Measurements from ENCODE around the gene PTPRO. TPM values are rescaled to one million over a fixed set of nuclear protein-coding genes. Genes with fewer than 3 reads are reported as not detected.

Gene PTPRO
- total and polyA plus RNA-seq, 10 of the 15 experiments (the other 5 are each of a cell fraction or from before 2014, with no cell fraction given), result 1.2 to 5.3 (median 3.5) TPM

DNA sequence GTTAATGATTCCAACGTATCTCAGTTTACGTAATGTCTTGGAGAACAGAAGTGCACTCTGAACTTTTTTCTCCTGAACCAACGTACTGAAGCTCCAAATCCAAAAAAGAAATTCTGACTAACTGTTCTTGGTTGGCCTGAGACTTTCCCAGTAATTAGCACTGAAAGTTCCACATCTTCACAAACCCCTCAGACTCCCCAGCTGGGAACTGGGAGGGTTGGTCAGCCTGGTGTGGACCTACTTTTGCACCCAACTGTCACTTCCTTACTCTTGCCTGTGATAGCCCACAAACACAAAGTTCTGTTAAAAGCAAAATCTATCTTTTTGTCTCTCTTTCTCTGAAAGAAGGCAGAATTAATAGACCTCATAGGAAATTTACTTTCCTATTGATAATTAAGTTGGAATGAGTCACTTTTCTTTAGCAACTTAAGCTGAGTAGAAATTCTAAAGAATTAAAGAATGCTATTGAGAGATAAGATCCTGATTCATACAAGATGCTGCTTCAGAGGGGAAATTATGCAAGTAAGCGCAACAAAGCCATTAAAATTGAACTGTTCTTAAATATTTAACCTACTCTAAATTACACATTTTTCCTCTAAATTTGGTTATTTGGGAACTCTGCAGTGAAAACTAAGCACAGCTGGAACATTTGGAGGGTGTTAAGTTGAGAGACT is 311.8 kb downstream of the PTPRO start:
- 94% methylated on average over 4 of the region's 4 CpGs for WGBS (ENCODE audit: insufficient coverage, insufficient replicate concordance, low lambda C conversion rate, missing lambda C conversion rate)
- no peaks in the 10 kb centered on the region for H3K4me1 ChIP-seq (ENCODE audit: control insufficient read depth, insufficient read depth, low read length)
- no peaks in the 10 kb centered on the region for H3K9me3 ChIP-seq (replicated peaks; ENCODE audit: control insufficient read depth, insufficient read depth, low read length)
- H3K4me2 ChIP-seq (ENCODE audit: control insufficient read depth, insufficient read depth), result no peak overlapping the region
- H3K27me3 ChIP-seq (replicated peaks in 1 of 2; ENCODE audit: control insufficient read depth in 2 of 2, insufficient read depth in 2 of 2, low read length in 1 of 2), result no peaks in the 10 kb centered on the region
- ChIA-PET SMC1A (ENCODE audit: uncharacterized antibody, unreplicated experiment) (interaction anchor here (0.9 to 3.3 kb wide), 12 partner anchors 9 to 221 kb away, joined by 3 to 12 read pairs (median 3); partner anchors contain the start of gene EPS8), CTCF (interaction anchor here (0.6 to 1.9 kb wide), 7 partner anchors 11 to 49 kb away, joined by 3 to 7 read pairs (median 3); no protein-coding TSS in a partner anchor), RAD21 (ENCODE audit: unreplicated experiment) (interaction anchor here (0.7 to 1.2 kb wide), 2 partner anchors 26 to 50 kb away, joined by 3 read pairs; no protein-coding TSS in a partner anchor), POLR2A (interaction anchor here (0.9 to 1.6 kb wide), 2 partner anchors 36 to 154 kb away, joined by 3 to 4 read pairs; no protein-coding TSS in a partner anchor)
- H2AFZ ChIP-seq (ENCODE audit: control insufficient read depth, low read depth, low read length), result no peak overlapping the region
- in situ Hi-C loops (cut with MboI) (no loop called here), intact Hi-C loops (cut with micrococcal nuclease; ENCODE audit: unreplicated experiment) (no loop called here)
- no peak for TF ChIP-seq SRF (IDR thresholded peaks at IDR 0.05; ENCODE audit: low read depth in 2 of 2, low read length in 2 of 2)
- TF ChIP-seq CBFB (IDR thresholded peaks at IDR 0.05; ENCODE audit: low read depth), result no peak
- TF ChIP-seq, protein P1, sequence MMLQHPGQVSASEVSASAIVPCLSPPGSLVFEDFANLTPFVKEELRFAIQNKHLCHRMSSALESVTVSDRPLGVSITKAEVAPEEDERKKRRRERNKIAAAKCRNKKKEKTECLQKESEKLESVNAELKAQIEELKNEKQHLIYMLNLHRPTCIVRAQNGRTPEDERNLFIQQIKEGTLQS (IDR thresholded peaks at IDR 0.05; ENCODE audit: borderline replicate concordance, extremely low read depth, low read depth, low read length), result no peak
- ATAC-seq (no peak), FAIRE-seq (no peak), DNase-seq (ENCODE audit: low read depth, low spot score) (no peak)
- H4K20me1 ChIP-seq (ENCODE audit: control insufficient read depth, insufficient read depth), result no peaks in the 10 kb centered on the region
- H3K79me2 ChIP-seq (ENCODE audit: control insufficient read depth, insufficient read depth, low read length), result no peaks in the 10 kb centered on the region
- no peaks in the 10 kb centered on the region for H3K36me3 ChIP-seq (ENCODE audit: control insufficient read depth in 2 of 2, insufficient read depth in 2 of 2, low read length in 1 of 2)
- no peak overlapping the region for H3K4me3 ChIP-seq
- no peak overlapping the region for H3K27ac ChIP-seq (ENCODE audit: control insufficient read depth, insufficient read depth)
- BruUV-seq (replicated peaks), result no TSS peak
- no peak overlapping the region for H3K9ac ChIP-seq (ENCODE audit: control insufficient read depth, insufficient read depth, low read length)

Measured in GM12878 (cell line).